Osteocyte (in vitro differentiated cells): Measurements from ENCODE around the gene PTPN14. TPM values are rescaled to one million over a fixed set of nuclear protein-coding genes. Genes with fewer than 3 reads are reported as not detected.

ENCODE experiments used
- DNase-seq: peaks from one replicate; pipeline ENCODE4 v3.0.0; 2021; ENCODE audit warnings: mixed read lengths; ENCODE audit not compliant: unreplicated experiment; ENCODE audit errors: extremely low spot score
- H3K27ac Mint-ChIP-seq: one replicate; pipeline ENCODE4 v1.8.0; 2021; ENCODE audit warnings: mild to moderate bottlenecking, mixed read lengths; ENCODE audit not compliant: unreplicated experiment
- H3K27me3 Mint-ChIP-seq: one replicate; pipeline ENCODE4 v1.8.0; 2021; ENCODE audit warnings: mixed read lengths; ENCODE audit not compliant: unreplicated experiment
- H3K36me3 Mint-ChIP-seq: one replicate; pipeline ENCODE4 v1.8.0; 2021; ENCODE audit warnings: mixed read lengths; ENCODE audit not compliant: unreplicated experiment
- H3K4me1 Mint-ChIP-seq: one replicate; pipeline ENCODE4 v1.8.0; 2021; ENCODE audit warnings: mixed read lengths; ENCODE audit not compliant: unreplicated experiment
- H3K4me3 Mint-ChIP-seq: one replicate; pipeline ENCODE4 v1.8.0; 2021; ENCODE audit warnings: mild to moderate bottlenecking, moderate library complexity, mixed read lengths; ENCODE audit not compliant: unreplicated experiment
- H3K9me3 Mint-ChIP-seq: one replicate; pipeline ENCODE4 v1.8.0; 2021; ENCODE audit warnings: mixed read lengths; ENCODE audit not compliant: unreplicated experiment
- CTCF ChIP-seq: fragments of 200-600 bp; sonication (generic); IDR thresholded peaks from 2 replicates; pipeline ENCODE4 v1.5.0; 2021; ENCODE audit warnings: antibody characterized with exemption, mild to moderate bottlenecking, moderate library complexity
- total RNA-seq: library from RNA; stranded (reverse); gene quantifications from 2 replicates; pipeline ENCODE4 v1.2.1, GENCODE V29; 2021

Gene PTPN14
- total RNA-seq, 1 donor from 2014 or later: 140 TPM

- peaks cover 4% of the 10 kb centered on the region for H3K36me3 Mint-ChIP-seq
- no peak for DNase-seq
- H3K4me1 Mint-ChIP-seq: peaks cover 83% of the 10 kb centered on the region
- H3K9me3 Mint-ChIP-seq: no peaks in the 10 kb centered on the region
- no peak overlapping the region for H3K4me3 Mint-ChIP-seq
- peak overlapping the region; percentile 20 for H3K27ac Mint-ChIP-seq
- no peak for TF ChIP-seq CTCF
- no peaks in the 10 kb centered on the region for H3K27me3 Mint-ChIP-seq
Observed at GRCh38 chr1:214541693-214542092, 9.7 kb downstream of the PTPN14 start.

- no peak for TF ChIP-seq CTCF
- no peak for DNase-seq
- H3K4me3 Mint-ChIP-seq: no peak overlapping the region
- no peaks in the 10 kb centered on the region for H3K27me3 Mint-ChIP-seq
- peaks cover 78% of the 10 kb centered on the region for H3K4me1 Mint-ChIP-seq
- H3K9me3 Mint-ChIP-seq: no peaks in the 10 kb centered on the region
- no peak overlapping the region for H3K27ac Mint-ChIP-seq
- peaks cover 2% of the 10 kb centered on the region for H3K36me3 Mint-ChIP-seq
Observed at GRCh38 chr1:214541206-214541605, 10.2 kb downstream of the PTPN14 start.

- Mint-ChIP-seq H3K36me3 (peaks cover 4% of the 10 kb centered on the region), H3K4me3 (no peak overlapping the region), H3K9me3 (no peaks in the 10 kb centered on the region), H3K27me3 (no peaks in the 10 kb centered on the region), H3K27ac (peak overlapping the region; percentile 8), H3K4me1 (peaks cover 75% of the 10 kb centered on the region)
- TF ChIP-seq CTCF: no peak
- DNase-seq: no peak
Observed at GRCh38 chr1:214540324-214540723, 11.1 kb downstream of the PTPN14 start.

GRCh38 chr1:214538496-214538895, 12.9 kb downstream of the PTPN14 start:
- H3K9me3 Mint-ChIP-seq: no peaks in the 10 kb centered on the region
- H3K4me3 Mint-ChIP-seq: no peak overlapping the region
- no peak for DNase-seq
- no peak for TF ChIP-seq CTCF
- no peaks in the 10 kb centered on the region for H3K27me3 Mint-ChIP-seq
- H3K27ac Mint-ChIP-seq: peak overlapping the region; percentile 40
- peaks cover 60% of the 10 kb centered on the region for H3K4me1 Mint-ChIP-seq
- peaks cover 7% of the 10 kb centered on the region for H3K36me3 Mint-ChIP-seq

- no peak for DNase-seq
- Mint-ChIP-seq H3K9me3 (no peaks in the 10 kb centered on the region), H3K27me3 (no peaks in the 10 kb centered on the region), H3K36me3 (peaks cover 8% of the 10 kb centered on the region), H3K4me3 (no peak overlapping the region), H3K4me1 (peaks cover 56% of the 10 kb centered on the region), H3K27ac (peak overlapping the region; percentile 40)
- no peak for TF ChIP-seq CTCF
Observed at GRCh38 chr1:214537872-214538473, 13.4 kb downstream of the PTPN14 start.
